Measurements from ENCODE around the gene CCDC146. TPM values are rescaled to one million over a fixed set of nuclear protein-coding genes. Genes with fewer than 3 reads are reported as not detected.

The CCDC146 gene
- total RNA-seq, 1 donor from 2014 or later = 20.6 TPM

DNA sequence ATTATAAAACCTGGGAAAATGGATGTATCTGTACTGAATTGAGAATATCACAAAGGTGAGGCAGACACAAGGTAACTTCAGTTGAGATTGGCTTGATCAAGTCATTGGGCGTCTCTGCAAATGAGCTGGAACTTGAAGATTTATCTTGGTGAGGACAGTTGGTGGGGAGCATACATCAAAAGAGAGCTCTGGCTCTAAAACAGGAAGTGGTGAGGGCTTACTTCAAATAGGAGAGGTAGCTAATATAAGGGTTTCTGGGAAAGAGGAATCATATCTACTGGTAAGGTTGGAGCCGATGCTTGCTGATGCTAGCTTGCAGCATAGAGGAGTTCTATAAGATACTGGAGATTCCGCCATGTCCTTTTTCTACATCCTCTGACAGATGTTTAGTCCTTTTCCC, 117.1 kb downstream of the CCDC146 start:
- no peaks in the 10 kb centered on the region for H3K9me3 ChIP-seq
- H3K36me3 ChIP-seq = peaks cover 0 to 5% of the 10 kb centered on the region in 2 donors
- intact Hi-C loops (cut with DNase I) = no loop called here
- no peaks in the 10 kb centered on the region for H3K4me1 ChIP-seq
- no peak overlapping the region for H3K4me3 ChIP-seq
- TF ChIP-seq POLR2A (IDR thresholded peaks at IDR 0.05) (no peak), POLR2AphosphoS5 (IDR thresholded peaks at IDR 0.05; ENCODE audit: insufficient read depth in 1 of 2, low read depth in 1 of 2) (no peak)
- TF ChIP-seq, protein P1, sequence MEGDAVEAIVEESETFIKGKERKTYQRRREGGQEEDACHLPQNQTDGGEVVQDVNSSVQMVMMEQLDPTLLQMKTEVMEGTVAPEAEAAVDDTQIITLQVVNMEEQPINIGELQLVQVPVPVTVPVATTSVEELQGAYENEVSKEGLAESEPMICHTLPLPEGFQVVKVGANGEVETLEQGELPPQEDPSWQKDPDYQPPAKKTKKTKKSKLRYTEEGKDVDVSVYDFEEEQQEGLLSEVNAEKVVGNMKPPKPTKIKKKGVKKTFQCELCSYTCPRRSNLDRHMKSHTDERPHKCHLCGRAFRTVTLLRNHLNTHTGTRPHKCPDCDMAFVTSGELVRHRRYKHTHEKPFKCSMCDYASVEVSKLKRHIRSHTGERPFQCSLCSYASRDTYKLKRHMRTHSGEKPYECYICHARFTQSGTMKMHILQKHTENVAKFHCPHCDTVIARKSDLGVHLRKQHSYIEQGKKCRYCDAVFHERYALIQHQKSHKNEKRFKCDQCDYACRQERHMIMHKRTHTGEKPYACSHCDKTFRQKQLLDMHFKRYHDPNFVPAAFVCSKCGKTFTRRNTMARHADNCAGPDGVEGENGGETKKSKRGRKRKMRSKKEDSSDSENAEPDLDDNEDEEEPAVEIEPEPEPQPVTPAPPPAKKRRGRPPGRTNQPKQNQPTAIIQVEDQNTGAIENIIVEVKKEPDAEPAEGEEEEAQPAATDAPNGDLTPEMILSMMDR (IDR thresholded peaks at IDR 0.05) = no peak
- H3K27ac ChIP-seq = no peak overlapping the region
- no peak for DNase-seq (ENCODE audit: extremely low spot score in 2 of 2)
- H3K27me3 ChIP-seq = no peaks in the 10 kb centered on the region

DNA sequence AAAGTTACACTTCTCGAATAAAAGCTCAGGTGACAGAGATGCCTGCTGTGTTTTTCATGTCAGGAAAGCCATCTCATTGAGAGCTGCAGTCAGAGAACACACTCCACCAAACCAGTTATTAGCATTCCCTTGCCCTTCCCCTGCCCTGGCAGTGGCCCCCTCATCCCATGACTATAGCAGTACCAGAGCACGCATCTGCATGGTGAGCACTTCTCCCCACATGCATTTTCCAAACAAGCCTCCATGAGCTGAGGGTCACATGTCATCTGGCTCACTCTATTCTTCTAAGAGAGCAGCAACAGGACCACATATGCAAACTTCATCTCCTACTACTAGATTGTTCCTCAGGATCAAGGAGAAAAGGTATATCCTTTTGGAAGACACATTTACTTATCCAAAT, 119.7 kb downstream of the CCDC146 start:
- H3K4me3 ChIP-seq = no peak overlapping the region
- H3K4me1 ChIP-seq = no peaks in the 10 kb centered on the region
- H3K9me3 ChIP-seq = no peaks in the 10 kb centered on the region
- no peaks in the 10 kb centered on the region for H3K27me3 ChIP-seq
- peaks cover 0 to 5% of the 10 kb centered on the region in 2 donors for H3K36me3 ChIP-seq
- H3K27ac ChIP-seq = no peak overlapping the region
- DNase-seq (ENCODE audit: extremely low spot score in 2 of 2) = no peak
- intact Hi-C loops (cut with DNase I) = no loop called here
- TF ChIP-seq POLR2A (IDR thresholded peaks at IDR 0.05) = no peak
- TF ChIP-seq, protein P1 (IDR thresholded peaks at IDR 0.05) = no peak
- no peak for TF ChIP-seq POLR2AphosphoS5 (IDR thresholded peaks at IDR 0.05; ENCODE audit: insufficient read depth in 1 of 2, low read depth in 1 of 2)

DNA sequence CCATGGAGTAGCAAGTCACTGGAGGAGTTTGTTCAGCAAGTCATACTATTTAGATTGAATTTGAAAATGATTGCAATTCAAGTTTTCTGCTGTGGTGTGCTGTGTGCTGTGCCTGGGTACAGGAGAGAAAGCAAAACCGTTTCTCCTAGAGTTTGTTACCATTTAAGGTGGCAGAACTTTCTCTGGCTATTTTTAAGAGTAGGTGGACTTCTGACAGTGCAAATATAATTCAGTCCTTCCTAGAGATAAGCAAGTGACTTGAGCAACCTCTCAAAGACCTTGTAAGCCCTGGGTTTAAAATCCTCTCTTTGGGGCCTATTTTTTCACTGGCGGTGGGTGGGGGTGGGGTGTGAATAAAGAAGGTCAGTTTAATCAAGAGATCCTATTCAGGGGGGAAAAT, 120.1 kb downstream of the CCDC146 start:
- peaks cover 0 to 5% of the 10 kb centered on the region in 2 donors for H3K36me3 ChIP-seq
- H3K27ac ChIP-seq = no peak overlapping the region
- intact Hi-C loops (cut with DNase I) = no loop called here
- DNase-seq (ENCODE audit: extremely low spot score in 2 of 2) = no peak
- no peak overlapping the region for H3K4me3 ChIP-seq
- H3K27me3 ChIP-seq = no peaks in the 10 kb centered on the region
- no peak for TF ChIP-seq POLR2A (IDR thresholded peaks at IDR 0.05)
- TF ChIP-seq, protein P1 (IDR thresholded peaks at IDR 0.05) = no peak
- no peak for TF ChIP-seq POLR2AphosphoS5 (IDR thresholded peaks at IDR 0.05; ENCODE audit: insufficient read depth in 1 of 2, low read depth in 1 of 2)
- no peaks in the 10 kb centered on the region for H3K4me1 ChIP-seq
- H3K9me3 ChIP-seq = no peaks in the 10 kb centered on the region

DNA sequence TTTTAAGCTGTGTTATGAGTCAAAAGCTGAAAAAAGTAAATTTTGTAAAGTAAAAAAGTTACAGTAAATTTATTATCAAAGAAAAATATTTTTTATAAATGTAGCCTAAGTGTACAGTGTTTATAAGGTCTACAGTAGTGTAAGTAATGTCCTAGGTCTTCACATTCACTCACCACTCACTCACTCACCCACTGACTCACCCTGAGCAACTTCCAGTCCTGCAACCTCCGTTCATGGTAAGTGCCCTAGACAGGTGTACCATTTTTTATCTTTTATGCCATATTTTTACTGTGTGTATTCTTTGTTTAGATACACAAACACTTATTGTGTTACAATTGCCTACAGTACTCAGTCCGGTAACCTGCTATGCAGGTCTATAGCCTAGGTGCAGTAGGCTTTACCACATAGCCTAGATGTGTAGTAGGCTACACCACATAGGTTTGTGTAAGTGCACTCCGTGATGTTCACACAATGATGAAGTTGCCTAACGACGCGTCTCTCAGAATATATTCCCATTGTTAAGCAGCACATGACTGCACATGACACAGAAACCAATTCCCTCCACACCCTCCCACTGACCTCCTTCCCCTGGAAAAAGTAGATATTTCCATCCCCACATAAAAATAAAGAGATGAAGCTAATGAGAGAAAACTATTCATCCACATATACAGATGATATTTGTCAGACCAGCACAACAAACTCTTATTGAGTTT, 122.0 kb downstream of the CCDC146 start:
- no peaks in the 10 kb centered on the region for H3K27me3 ChIP-seq
- peaks cover 0 to 5% of the 10 kb centered on the region in 2 donors for H3K36me3 ChIP-seq
- H3K9me3 ChIP-seq = no peaks in the 10 kb centered on the region
- intact Hi-C loops (cut with DNase I) = no loop called here
- no peak overlapping the region for H3K27ac ChIP-seq
- TF ChIP-seq, protein P1 (IDR thresholded peaks at IDR 0.05) = no peak
- H3K4me3 ChIP-seq = no peak overlapping the region
- no peak for DNase-seq (ENCODE audit: extremely low spot score in 2 of 2)
- no peaks in the 10 kb centered on the region for H3K4me1 ChIP-seq

DNA sequence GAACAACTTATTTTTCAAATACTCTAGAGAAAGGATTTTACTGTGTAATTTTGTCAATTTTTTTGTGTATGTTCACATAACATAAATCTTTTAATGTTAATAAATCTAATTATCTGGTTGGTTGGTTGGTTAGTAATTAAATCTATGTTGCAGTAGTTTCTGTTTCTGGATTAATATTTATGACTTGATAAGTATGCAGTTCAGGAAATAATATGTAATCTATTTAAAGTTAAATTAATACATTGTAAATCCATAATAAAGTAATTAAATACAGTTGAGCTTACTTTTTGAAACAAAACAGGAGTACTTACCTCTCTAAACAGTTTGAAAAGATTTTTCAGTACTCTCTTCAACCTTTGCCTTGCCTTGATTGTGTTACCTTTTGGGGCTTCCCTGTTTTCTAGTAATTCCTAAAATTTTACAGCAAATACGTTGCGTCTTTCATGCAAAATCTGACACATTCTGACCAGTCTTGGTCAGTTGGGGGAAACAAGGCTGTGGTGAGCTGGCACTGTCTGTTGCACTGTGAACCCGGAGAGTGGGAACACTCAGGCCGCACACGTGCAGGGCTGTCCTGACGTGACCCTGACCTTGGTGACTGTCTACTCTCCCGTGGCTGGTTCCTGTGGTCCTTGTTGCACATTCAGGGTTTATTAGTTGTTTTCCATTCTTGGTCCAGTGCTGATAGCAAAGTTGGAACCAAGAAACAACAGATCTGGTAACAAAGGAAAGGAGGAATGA, 122.8 kb downstream of the CCDC146 start:
- H3K27ac ChIP-seq = no peak overlapping the region

More for the DNA sequence above, 122.8 kb downstream of the CCDC146 start:
- H3K4me1 ChIP-seq = no peaks in the 10 kb centered on the region
- H3K36me3 ChIP-seq = peaks cover 0 to 5% of the 10 kb centered on the region in 2 donors
- intact Hi-C loops (cut with DNase I) = no loop called here
- no peak overlapping the region for H3K4me3 ChIP-seq
- no peaks in the 10 kb centered on the region for H3K9me3 ChIP-seq
- H3K27me3 ChIP-seq = no peaks in the 10 kb centered on the region
- TF ChIP-seq, protein P1 (IDR thresholded peaks at IDR 0.05) = no peak
- TF ChIP-seq POLR2AphosphoS5 (IDR thresholded peaks at IDR 0.05; ENCODE audit: insufficient read depth in 1 of 2, low read depth in 1 of 2) (no peak), POLR2A (IDR thresholded peaks at IDR 0.05) (no peak)
- no peak for DNase-seq (ENCODE audit: extremely low spot score in 2 of 2)

Data from vagina (tissue), 2 donors.